Measurements from ENCODE around the gene HBG2. TPM values are rescaled to one million over a fixed set of nuclear protein-coding genes. Genes with fewer than 3 reads are reported as not detected.

HBG2 gene
- total RNA-seq, 1 experiment from 2014 or later = not detected

- H3K4me3 ChIP-seq = no peak overlapping the region
- no peaks in the 10 kb centered on the region for H3K36me3 ChIP-seq
- no peaks in the 10 kb centered on the region for H3K9me3 ChIP-seq
- DNase-seq = no peak
- no peaks in the 10 kb centered on the region for H3K27me3 ChIP-seq
These were observed 31.2 kb upstream of the HBG2 start for GRCh38 chr11:5285703-5286340.

GRCh38 chr11:5284637-5285036, 30.1 kb upstream of the HBG2 start:
- H3K27me3 ChIP-seq = no peaks in the 10 kb centered on the region
- no peak overlapping the region for H3K4me3 ChIP-seq
- no peaks in the 10 kb centered on the region for H3K9me3 ChIP-seq
- DNase-seq = no peak
- no peaks in the 10 kb centered on the region for H3K36me3 ChIP-seq

- Histone ChIP-seq H3K27me3 (no peaks in the 10 kb centered on the region), H3K36me3 (no peaks in the 10 kb centered on the region), H3K9me3 (no peaks in the 10 kb centered on the region), H3K4me3 (no peak overlapping the region)
- no peak for DNase-seq
These were observed 29.3 kb upstream of the HBG2 start for GRCh38 chr11:5283882-5284281.

- no peak for DNase-seq
- Histone ChIP-seq H3K27me3 (no peaks in the 10 kb centered on the region), H3K36me3 (no peaks in the 10 kb centered on the region), H3K9me3 (no peaks in the 10 kb centered on the region), H3K4me3 (no peak overlapping the region)
These were observed 28.5 kb upstream of the HBG2 start for GRCh38 chr11:5283086-5283485.

DNA sequence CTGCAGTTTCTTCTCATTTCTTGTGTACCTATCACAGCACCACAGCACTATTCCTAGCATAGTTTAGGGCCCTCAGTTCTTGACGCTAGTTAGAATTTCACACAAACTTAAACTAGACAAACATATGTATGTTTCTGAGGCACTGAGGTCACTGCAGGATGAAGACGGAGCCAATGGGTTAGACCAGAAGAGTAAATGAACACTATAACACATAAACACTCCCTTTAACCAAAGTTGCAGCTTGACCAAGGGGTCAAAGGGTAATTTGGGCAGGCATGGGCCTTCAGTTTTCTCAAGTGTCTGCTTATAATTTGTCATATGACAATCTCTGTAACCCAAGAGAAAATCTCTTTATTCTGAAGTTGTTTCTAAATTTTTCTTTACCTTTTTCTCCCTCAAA, 28.0 kb upstream of the HBG2 start:
- H3K27me3 ChIP-seq = no peaks in the 10 kb centered on the region

DNA sequence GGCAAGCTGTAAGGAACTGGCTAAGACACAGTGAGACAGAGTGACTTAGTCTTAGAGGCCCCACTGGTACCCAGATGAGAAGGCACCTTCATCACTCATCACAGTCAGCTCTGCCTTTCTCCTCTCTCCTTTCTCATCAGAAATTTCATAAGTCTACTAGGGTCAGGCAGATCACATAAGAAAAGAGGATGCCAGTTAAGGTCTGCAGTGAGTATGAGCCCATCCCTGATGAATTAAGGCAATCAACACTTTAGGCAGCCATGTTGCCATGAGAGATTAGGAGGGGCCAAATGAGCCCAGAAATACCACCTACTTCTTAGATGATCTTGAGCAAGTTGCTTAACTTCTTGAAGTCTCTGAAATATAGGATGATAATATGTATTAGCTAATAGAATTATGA, 27.0 kb upstream of the HBG2 start:
- no peak overlapping the region for H3K4me3 ChIP-seq
- DNase-seq = no peak
- no peaks in the 10 kb centered on the region for H3K36me3 ChIP-seq
- H3K27me3 ChIP-seq = no peaks in the 10 kb centered on the region
- no peaks in the 10 kb centered on the region for H3K9me3 ChIP-seq

More for the DNA sequence above, 28.0 kb upstream of the HBG2 start:
- DNase-seq = no peak
- Histone ChIP-seq H3K36me3 (no peaks in the 10 kb centered on the region), H3K4me3 (no peak overlapping the region), H3K9me3 (no peaks in the 10 kb centered on the region)

DNA sequence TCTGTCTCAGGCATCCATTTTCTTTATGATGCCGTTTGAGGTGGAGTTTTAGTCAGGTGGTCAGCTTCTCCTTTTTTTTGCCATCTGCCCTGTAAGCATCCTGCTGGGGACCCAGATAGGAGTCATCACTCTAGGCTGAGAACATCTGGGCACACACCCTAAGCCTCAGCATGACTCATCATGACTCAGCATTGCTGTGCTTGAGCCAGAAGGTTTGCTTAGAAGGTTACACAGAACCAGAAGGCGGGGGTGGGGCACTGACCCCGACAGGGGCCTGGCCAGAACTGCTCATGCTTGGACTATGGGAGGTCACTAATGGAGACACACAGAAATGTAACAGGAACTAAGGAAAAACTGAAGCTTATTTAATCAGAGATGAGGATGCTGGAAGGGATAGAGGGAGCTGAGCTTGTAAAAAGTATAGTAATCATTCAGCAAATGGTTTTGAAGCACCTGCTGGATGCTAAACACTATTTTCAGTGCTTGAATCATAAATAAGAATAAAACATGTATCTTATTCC, 26.1 kb upstream of the HBG2 start:
- H3K9me3 ChIP-seq = no peaks in the 10 kb centered on the region
- peak; percentile 97 for DNase-seq
- no peak overlapping the region for H3K4me3 ChIP-seq
- H3K36me3 ChIP-seq = no peaks in the 10 kb centered on the region
- no peaks in the 10 kb centered on the region for H3K27me3 ChIP-seq

- no peak for DNase-seq
- Histone ChIP-seq H3K9me3 (no peaks in the 10 kb centered on the region), H3K27me3 (no peaks in the 10 kb centered on the region), H3K4me3 (no peak overlapping the region), H3K36me3 (no peaks in the 10 kb centered on the region)
These were observed 25.0 kb upstream of the HBG2 start for GRCh38 chr11:5279471-5280090.

DNA sequence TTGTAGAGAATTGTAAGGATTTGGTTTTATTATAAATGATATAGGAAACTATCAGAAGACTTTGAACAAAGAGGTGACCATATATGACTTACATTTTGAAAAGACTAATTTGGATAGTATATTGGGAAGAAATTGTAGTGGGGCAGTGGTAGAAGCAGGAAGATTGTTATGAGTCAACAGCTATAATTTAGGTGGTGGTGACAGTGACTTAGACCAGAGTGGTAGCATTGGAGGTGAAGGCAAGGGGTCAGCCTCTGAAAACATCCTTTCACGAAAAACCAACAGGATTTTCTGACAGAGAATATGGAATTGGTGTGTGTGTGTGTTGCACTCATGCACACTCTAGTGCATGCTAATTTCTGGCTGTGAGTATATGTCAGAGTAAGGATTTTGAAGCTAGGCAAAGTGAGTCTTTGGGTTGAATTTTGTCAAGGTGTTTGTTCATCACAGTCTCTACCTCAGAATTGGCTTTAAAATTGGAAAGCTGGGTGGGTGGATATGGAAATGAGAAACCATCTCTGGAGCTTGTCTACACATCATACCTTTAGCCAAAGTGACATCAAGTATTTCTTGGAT, 23.3 kb upstream of the HBG2 start:
- H3K9me3 ChIP-seq = no peaks in the 10 kb centered on the region
- no peak for DNase-seq
- H3K27me3 ChIP-seq = no peaks in the 10 kb centered on the region
- H3K36me3 ChIP-seq = no peaks in the 10 kb centered on the region
- no peak overlapping the region for H3K4me3 ChIP-seq

GRCh38 chr11:5276697-5277096, 22.1 kb upstream of the HBG2 start:
- no peaks in the 10 kb centered on the region for H3K27me3 ChIP-seq
- no peaks in the 10 kb centered on the region for H3K36me3 ChIP-seq
- DNase-seq = no peak
- H3K4me3 ChIP-seq = no peak overlapping the region
- no peaks in the 10 kb centered on the region for H3K9me3 ChIP-seq

GRCh38 chr11:5275369-5276110, 21.0 kb upstream of the HBG2 start:
- Histone ChIP-seq H3K36me3 (no peaks in the 10 kb centered on the region), H3K27me3 (no peaks in the 10 kb centered on the region), H3K4me3 (no peak overlapping the region), H3K9me3 (no peaks in the 10 kb centered on the region)
- DNase-seq = no peak

DNA sequence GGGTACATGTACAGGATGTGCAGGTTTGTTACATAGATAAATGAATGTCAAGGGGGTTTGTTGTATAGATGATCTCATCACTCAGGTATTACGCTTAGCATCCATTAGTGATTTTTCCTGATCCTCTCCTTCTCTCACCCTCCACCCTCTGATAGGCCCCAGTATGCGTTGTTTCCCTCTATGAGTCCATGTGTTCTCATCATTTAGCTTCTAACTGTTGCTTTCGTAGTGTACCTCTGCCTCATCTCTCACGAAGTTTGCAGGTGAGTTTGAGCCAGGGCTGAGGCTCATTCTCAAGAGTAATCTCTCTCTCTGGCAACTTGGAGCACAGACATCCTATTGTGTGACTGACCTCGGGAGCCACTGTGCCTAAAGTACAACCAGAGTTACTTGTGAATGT, 19.8 kb upstream of the HBG2 start:
- no peaks in the 10 kb centered on the region for H3K9me3 ChIP-seq
- H3K27me3 ChIP-seq = no peaks in the 10 kb centered on the region
- H3K36me3 ChIP-seq = no peaks in the 10 kb centered on the region
- no peak for DNase-seq
- H3K4me3 ChIP-seq = no peak overlapping the region

DNA sequence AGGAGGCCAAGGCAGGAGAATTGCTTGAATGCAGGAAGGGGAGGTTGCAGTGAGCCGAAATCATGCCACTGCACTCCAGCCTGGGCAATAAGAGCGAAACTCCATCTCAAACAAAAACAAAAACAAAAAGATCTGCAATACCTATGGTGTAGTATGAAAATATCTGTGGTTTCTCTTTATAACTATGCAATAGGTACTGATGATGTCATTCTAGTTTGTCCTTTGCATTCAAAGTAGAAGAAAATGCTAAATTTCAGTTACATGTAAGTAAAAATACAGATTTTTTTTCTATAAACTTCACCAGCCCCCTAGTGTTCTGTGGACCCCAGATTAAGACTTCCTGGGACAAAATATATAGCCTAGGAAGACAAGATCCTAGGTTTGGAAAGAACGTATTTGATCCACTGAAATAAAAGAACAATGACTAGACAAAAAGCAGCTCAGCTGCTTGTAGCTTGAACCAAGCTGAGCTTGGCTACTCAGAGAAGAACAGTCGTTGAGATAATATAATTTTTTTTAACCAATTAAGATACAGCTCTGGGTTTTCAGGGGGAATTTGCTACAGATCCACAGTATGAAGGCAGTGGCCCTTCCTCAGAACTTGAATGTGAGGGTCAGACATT, 17.9 kb upstream of the HBG2 start:
- no peak overlapping the region for H3K4me3 ChIP-seq
- no peaks in the 10 kb centered on the region for H3K36me3 ChIP-seq
- H3K9me3 ChIP-seq = no peaks in the 10 kb centered on the region
- no peaks in the 10 kb centered on the region for H3K27me3 ChIP-seq
- DNase-seq = no peak

DNA sequence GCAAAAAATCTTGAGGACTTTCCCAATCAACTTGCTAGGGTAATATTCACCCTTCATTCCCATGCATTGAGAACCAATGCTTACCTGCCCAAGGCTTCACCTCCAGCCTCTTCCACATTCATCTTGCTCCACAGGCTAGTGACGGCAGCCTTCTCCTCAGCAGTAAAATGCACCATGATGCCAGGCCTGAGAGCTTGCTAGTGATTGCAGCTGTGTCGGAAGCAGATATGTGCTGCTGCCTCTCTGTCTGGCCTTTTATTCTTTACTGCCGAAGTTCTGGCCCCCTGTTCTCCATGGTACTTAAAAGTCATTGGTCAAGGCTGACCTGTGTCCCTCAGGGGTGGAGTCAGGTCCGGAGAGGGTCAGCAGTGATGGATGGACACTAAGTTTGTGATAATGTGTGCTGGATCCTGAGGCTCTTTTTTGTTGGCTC, 15.2 kb upstream of the HBG2 start, which contains the start of gene HBE1:
TSS of gene HBE1 (minus strand) at position 231 of the 433 bp plus-strand sequence. CDS start at position 176, 55 bp downstream.
- Histone ChIP-seq H3K27me3 (no peaks in the 10 kb centered on the region), H3K4me3 (no peak within 1 kb of the TSS), H3K9me3 (no peaks in the 10 kb centered on the region), H3K36me3 (no peaks in the 10 kb centered on the region)
- DNase-seq = no peak

DNA sequence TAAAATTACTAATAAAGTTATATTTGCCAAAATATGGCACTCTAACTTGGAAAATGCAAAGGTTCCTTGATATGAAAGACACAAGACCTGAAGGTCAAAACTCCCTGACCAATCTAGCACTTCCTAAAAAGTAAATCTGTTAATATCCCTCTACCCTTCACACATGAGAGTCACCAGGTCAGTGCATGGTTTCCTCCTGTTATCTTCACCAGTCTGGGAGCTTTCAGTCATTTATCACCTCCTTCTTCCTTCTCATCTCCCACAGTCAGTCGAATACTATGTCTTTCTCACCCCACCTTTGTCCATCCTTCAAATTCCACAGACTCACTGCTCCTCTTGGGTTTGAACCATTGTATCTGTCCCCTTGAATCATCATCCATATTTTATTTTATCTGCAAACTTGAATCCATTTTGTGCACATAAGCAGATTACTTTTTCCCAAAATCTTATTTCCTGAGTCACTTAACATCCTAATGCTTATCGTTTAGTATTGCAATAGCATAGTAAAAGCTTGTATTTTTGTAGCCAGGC, 12.5 kb upstream of the HBG2 start:
- H3K27me3 ChIP-seq = no peaks in the 10 kb centered on the region; the same call in 1 of the 2 replicates
- no peaks in the 10 kb centered on the region for H3K36me3 ChIP-seq
- no peaks in the 10 kb centered on the region for H3K9me3 ChIP-seq
- no peak for DNase-seq
- H3K4me3 ChIP-seq = no peak overlapping the region

DNA sequence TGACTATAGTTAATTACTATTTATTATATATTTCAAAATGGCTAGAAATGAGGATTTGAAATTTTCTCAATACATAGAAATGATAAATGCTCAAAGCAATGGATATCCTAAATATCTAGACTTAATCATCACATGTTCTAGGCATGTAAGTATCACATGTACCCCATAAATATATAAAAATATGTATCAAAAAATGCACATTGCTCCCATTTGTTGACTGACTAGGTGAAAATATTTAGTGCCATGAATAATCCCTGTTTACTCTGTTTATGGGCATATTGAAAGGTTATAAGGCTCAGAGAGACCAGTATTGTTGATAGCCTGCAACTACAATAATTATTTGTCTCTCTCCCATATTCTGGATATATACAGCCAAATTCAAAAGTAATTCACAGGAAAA, 12.0 kb upstream of the HBG2 start:
- Histone ChIP-seq H3K36me3 (no peaks in the 10 kb centered on the region), H3K27me3 (no peaks in the 10 kb centered on the region; the same call in 1 of the 2 replicates), H3K9me3 (no peaks in the 10 kb centered on the region), H3K4me3 (no peak overlapping the region)
- DNase-seq = no peak
